Left lung (tissue), 10 donors: ENCODE measurements around the gene ALK. TPM values are rescaled to one million over a fixed set of nuclear protein-coding genes. Genes with fewer than 3 reads are reported as not detected.
A peak's percentile ranks its signal among the peaks of the same experiment; 100 is the strongest.

Experiments used
- ATAC-seq: fragments of 200-7000 bp; cut with Tn5 transposase; one replicate; pipeline ENCODE4 v1.9.1; 2020; ENCODE audit warnings: moderate library complexity
- DNase-seq, 4 donors: peaks; one replicate each; pipeline ENCODE4 v3.0.0-alpha.2; 2013 to 2020
- H3K27ac ChIP-seq, 2 donors: fragments of 200-600 bp; sonication (generic) in 1 of 2; one replicate each; pipeline versions ENCODE4 v1.5.0 to v1.8.0; 2020 to 2021
- H3K27me3 ChIP-seq, 2 donors: fragments of 200-600 bp; sonication (generic) in 1 of 2; one replicate each; pipeline versions ENCODE4 v1.5.0 to v1.8.0; 2020 to 2021
- H3K36me3 ChIP-seq, 2 donors: fragments of 200-600 bp; sonication (generic) in 1 of 2; one replicate each; pipeline versions ENCODE4 v1.5.0 to v1.8.0; 2020 to 2021
- H3K4me1 ChIP-seq, 2 donors: fragments of 200-600 bp; one replicate each; pipeline ENCODE4 v1.8.0; 2021
- H3K4me3 ChIP-seq, 2 donors: fragments of 200-600 bp; sonication (generic) in 1 of 2; one replicate each; pipeline versions ENCODE4 v1.5.0 to v1.8.0; 2020 to 2021; ENCODE audit warnings: mild to moderate bottlenecking in 1 of 2
- H3K9me3 ChIP-seq, 2 donors: fragments of 200-600 bp; sonication (generic) in 1 of 2; one replicate each; pipeline versions ENCODE4 v1.5.0 to v1.8.0; 2020 to 2021
- CTCF ChIP-seq, 2 donors: fragments of 200-600 bp; sonication (generic) in 1 of 2; IDR thresholded peaks; one replicate each; pipeline versions ENCODE4 v1.5.0 to v1.8.0; 2021; ENCODE audit warnings: antibody characterized with exemption in 2 of 2
- intact Hi-C, 2 donors: fragments of 100-400 bp; cut with DNase I; formaldehyde crosslinking; loops; one replicate each; pipeline versions ENCODE4 v1.11.2 to v1.14.2; 2022
- polyA plus RNA-seq, 6 donors: library from polyadenylated mRNA; unstranded; fragments of 120-200 nt; gene quantifications; one replicate each; pipeline ENCODE4 v1.2.1, GENCODE V29; 2013; ENCODE audit not compliant: insufficient read length in 6 of 6
- total RNA-seq, 2 donors: library from RNA; stranded (reverse); fragmentation: NEBNext Ultra II Directional; extraction: Animal tissue kit (Norgen Biotek cat#: 25700); gene quantifications; one replicate each; pipeline ENCODE4 v1.2.1, GENCODE V29; 2021
- donor health status: DM: no; HTN: yes; CAD: no.
- donor health status: DM: no; HTN: no; CAD: no.

ALK gene
- total and polyA plus RNA-seq, 8 donors, result 0.06 to 0.70 (median 0.12) TPM; not detected in 2

- H3K9me3 ChIP-seq, result no peaks in the 10 kb centered on the region
- peak; percentile 28 for ATAC-seq
- no peaks in the 10 kb centered on the region for H3K36me3 ChIP-seq
- intact Hi-C loops, result no loop called here
- no peaks in the 10 kb centered on the region for H3K27me3 ChIP-seq
- H3K4me1 ChIP-seq, result no peaks in the 10 kb centered on the region
- no peak for DNase-seq
- no peak for TF ChIP-seq CTCF (IDR thresholded peaks at IDR 0.05)
- H3K4me3 ChIP-seq, result no peak overlapping the region
- no peak overlapping the region for H3K27ac ChIP-seq
Measured at GRCh38 chr2:29518646-29519337, 402.6 kb downstream of the ALK start.

- DNase-seq (no peak), ATAC-seq (no peak)
- H3K4me3 ChIP-seq, result no peak overlapping the region
- H3K27ac ChIP-seq, result no peak overlapping the region
- H3K27me3 ChIP-seq, result no peaks in the 10 kb centered on the region
- no peak for TF ChIP-seq CTCF (IDR thresholded peaks at IDR 0.05)
- no peaks in the 10 kb centered on the region for H3K9me3 ChIP-seq
- intact Hi-C loops, result no loop called here
- no peaks in the 10 kb centered on the region for H3K36me3 ChIP-seq
- H3K4me1 ChIP-seq, result no peaks in the 10 kb centered on the region
Measured at GRCh38 chr2:29518010-29518409, 403.4 kb downstream of the ALK start.

GRCh38 chr2:29517413-29517812 is 404.0 kb downstream of the ALK start:
- H3K4me1 ChIP-seq, result no peaks in the 10 kb centered on the region

GRCh38 chr2:29516767-29517166 is 404.6 kb downstream of the ALK start:
- H3K9me3 ChIP-seq, result no peaks in the 10 kb centered on the region
- H3K36me3 ChIP-seq, result no peaks in the 10 kb centered on the region
- H3K27ac ChIP-seq, result no peak overlapping the region
- H3K4me1 ChIP-seq, result no peaks in the 10 kb centered on the region
- no peak for TF ChIP-seq CTCF (IDR thresholded peaks at IDR 0.05)
- no peak overlapping the region for H3K4me3 ChIP-seq
- intact Hi-C loops, result no loop called here
- H3K27me3 ChIP-seq, result no peaks in the 10 kb centered on the region
- DNase-seq (no peak), ATAC-seq (no peak)

More at GRCh38 chr2:29517413-29517812, 404.0 kb downstream of the ALK start:
- H3K9me3 ChIP-seq, result no peaks in the 10 kb centered on the region
- no peak for DNase-seq
- TF ChIP-seq CTCF (IDR thresholded peaks at IDR 0.05), result no peak
- no peaks in the 10 kb centered on the region for H3K36me3 ChIP-seq
- intact Hi-C loops, result no loop called here
- no peak for ATAC-seq
- H3K27ac ChIP-seq, result no peak overlapping the region
- H3K4me3 ChIP-seq, result no peak overlapping the region
- no peaks in the 10 kb centered on the region for H3K27me3 ChIP-seq

- H3K36me3 ChIP-seq, result no peaks in the 10 kb centered on the region
- no peak overlapping the region for H3K4me3 ChIP-seq
- ATAC-seq, result no peak
- no peaks in the 10 kb centered on the region for H3K27me3 ChIP-seq
- intact Hi-C loops, result no loop called here
- no peak for TF ChIP-seq CTCF (IDR thresholded peaks at IDR 0.05)
- peaks cover 0 to 8% of the 10 kb centered on the region in 2 donors for H3K9me3 ChIP-seq
- no peak for DNase-seq
- no peaks in the 10 kb centered on the region for H3K4me1 ChIP-seq
- H3K27ac ChIP-seq, result no peak overlapping the region
Measured at GRCh38 chr2:29509878-29510277, 411.5 kb downstream of the ALK start.
